ENCODE measurements around the gene KDM5A.

DNA sequence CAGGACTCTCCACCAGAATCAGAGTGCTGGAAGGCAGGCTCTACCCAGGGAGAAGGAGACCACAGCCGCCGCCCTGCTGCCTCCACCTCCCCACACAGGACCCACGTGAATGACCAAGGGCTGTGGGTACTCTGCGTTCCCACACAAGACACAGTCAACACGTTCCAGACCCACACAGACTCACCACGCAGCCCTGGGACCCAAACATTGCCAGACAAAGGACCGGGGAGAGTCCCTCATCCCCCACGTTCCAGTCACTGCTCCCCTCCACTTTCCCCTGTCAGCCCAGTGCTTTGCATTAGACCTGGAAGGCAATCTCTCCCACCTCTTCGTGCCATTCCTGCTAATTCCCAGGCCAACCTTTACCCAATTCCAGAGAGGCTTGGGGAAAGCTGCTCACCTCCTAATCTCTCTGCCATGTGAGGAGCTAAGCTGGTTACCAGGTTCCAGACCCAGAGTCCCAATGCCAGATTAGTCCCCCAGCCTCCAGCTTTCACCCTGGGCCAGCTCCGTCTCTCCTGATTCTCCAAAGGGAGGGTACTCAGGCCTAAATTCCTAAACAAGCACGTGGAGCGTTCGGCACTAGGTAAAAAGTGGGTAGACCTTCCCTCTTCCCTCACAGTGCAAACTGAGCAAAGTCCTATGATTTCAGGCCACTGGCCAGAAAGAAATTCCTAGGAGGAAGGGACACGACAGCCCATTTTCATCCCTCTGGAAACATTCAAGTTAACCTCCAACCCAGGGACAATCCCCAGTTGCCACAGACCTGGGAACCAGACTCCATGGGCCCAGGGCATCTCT lies 131.4 kb downstream of the KDM5A start:
- TF ChIP-seq ZSCAN29 (IDR thresholded peaks at IDR 0.05) (no peak), YY1 (IDR thresholded peaks at IDR 0.05; ENCODE audit: low read depth, low read length) (no peak)
